Suppressor macrophage treated with lipopolysaccharide for 1 hour (primary cell): ENCODE data around the gene COMMD2.

Source experiments
- DNase-seq, 3 donors: peaks; one replicate each; pipeline ENCODE4 v3.0.0-alpha.2; 2020 to 2022

COMMD2 gene

GRCh38 chr3:149752051-149752787 lies at the start of gene COMMD2:
Gene COMMD2 (minus strand): TSS chr3:149752489. CDS start chr3:149752444, 45 bp downstream.
- DNase-seq: peak; percentile 86 to 93 (median 91)

GRCh38 chr3:149801639-149802038 lies 49.4 kb upstream of the COMMD2 start:
- no peak for DNase-seq

GRCh38 chr3:149801195-149801594 lies 48.9 kb upstream of the COMMD2 start:
- DNase-seq: peak in 1 of 3 donors; percentile 46

GRCh38 chr3:149800693-149801092 lies 48.4 kb upstream of the COMMD2 start:
- DNase-seq: no peak

- no peak for DNase-seq
Observed at GRCh38 chr3:149796026-149796425, 43.7 kb upstream of the COMMD2 start.

GRCh38 chr3:149792452-149793270 lies 40.4 kb upstream of the COMMD2 start, which contains the start of gene ANKUB1:
Gene ANKUB1 (minus strand): TSS chr3:149792554. CDS start chr3:149792366, 188 bp downstream.
- DNase-seq: no peak

- no peak for DNase-seq
Observed at GRCh38 chr3:149790698-149791097, 38.4 kb upstream of the COMMD2 start.

GRCh38 chr3:149790268-149790667 lies 38.0 kb upstream of the COMMD2 start:
- peak; percentile 17 to 41 (median 17) for DNase-seq

GRCh38 chr3:149784064-149784704 lies 31.9 kb upstream of the COMMD2 start:
- DNase-seq: no peak

- DNase-seq: peak; percentile 42 to 81 (median 80)
Observed at GRCh38 chr3:149783576-149783975, 31.3 kb upstream of the COMMD2 start.

GRCh38 chr3:149781741-149782140 lies 29.5 kb upstream of the COMMD2 start:
- peak in 2 of 3 donors; percentile 15 to 28 for DNase-seq

- peak; percentile 67 to 88 (median 76) for DNase-seq
Observed at GRCh38 chr3:149781211-149781610, 28.9 kb upstream of the COMMD2 start.

GRCh38 chr3:149777414-149778214 lies 25.3 kb upstream of the COMMD2 start:
- no peak for DNase-seq

- DNase-seq: no peak
Observed at GRCh38 chr3:149776170-149776569, 23.9 kb upstream of the COMMD2 start.

- DNase-seq: no peak
Observed at GRCh38 chr3:149772861-149773260, 20.6 kb upstream of the COMMD2 start.

- peak; percentile 58 to 78 (median 68) for DNase-seq
Observed at GRCh38 chr3:149771652-149772271, 19.5 kb upstream of the COMMD2 start.

GRCh38 chr3:149770246-149770645 lies 18.0 kb upstream of the COMMD2 start:
- DNase-seq: peak in 1 of 3 donors; percentile 4

- no peak for DNase-seq
Observed at GRCh38 chr3:149768704-149769103, 16.4 kb upstream of the COMMD2 start.

- no peak for DNase-seq
Observed at GRCh38 chr3:149767720-149768119, 15.4 kb upstream of the COMMD2 start.

- peak; percentile 49 to 72 (median 69) for DNase-seq
Observed at GRCh38 chr3:149765762-149766334, 13.6 kb upstream of the COMMD2 start.

GRCh38 chr3:149764302-149764701 lies 12.0 kb upstream of the COMMD2 start:
- no peak for DNase-seq
